Thyroid gland (tissue), 4 donors: ENCODE results near the gene STRIP1. TPM values are rescaled to one million over a fixed set of nuclear protein-coding genes. Genes with fewer than 3 reads are reported as not detected.

ENCODE experiments used
- DNase-seq, 2 donors: peaks; one replicate each; pipeline ENCODE4 v3.0.0-alpha.2; 2019
- H3K27ac ChIP-seq, 3 donors: fragments of 200-600 bp; sonication (generic); 1 replicate in 2 of 3; 2 replicates in 1 of 3; pipeline ENCODE4 v1.5.1; 2016 to 2019; ENCODE audit warnings: mild to moderate bottlenecking in 1 of 3, moderate library complexity in 1 of 3
- H3K27me3 ChIP-seq: fragments of 200-600 bp; sonication (generic); one replicate; pipeline ENCODE4 v1.5.1; 2019
- H3K36me3 ChIP-seq, 2 donors: fragments of 200-600 bp; sonication (generic); one replicate each; pipeline ENCODE4 v1.5.1; 2016 to 2019
- H3K4me1 ChIP-seq, 2 donors: fragments of 200-600 bp; sonication (generic); one replicate each; pipeline ENCODE4 v1.5.1; 2017 to 2019
- H3K4me3 ChIP-seq, 3 donors: fragments of 200-600 bp; sonication (generic); replicated peaks in 1 of 3; 1 replicate in 2 of 3; 2 replicates in 1 of 3; pipeline ENCODE4 v1.5.1; 2016; ENCODE audit warnings: mild to moderate bottlenecking in 1 of 3
- H3K9me3 ChIP-seq: fragments of 200-600 bp; sonication (generic); one replicate; pipeline ENCODE4 v1.5.1; 2017
- CTCF ChIP-seq, 6 experiments: fragments of 200-600 bp in 3 of 6; fragments of 450-650 bp in 3 of 6; sonication (generic) in 3 of 6; IDR thresholded peaks; one replicate each; pipeline ENCODE4 v1.5.1; 2016 to 2019; ENCODE audit warnings: antibody characterized with exemption in 6 of 6, mild to moderate bottlenecking in 2 of 6, inconsistent platforms in 1 of 6, moderate library complexity in 1 of 6
- POLR2A ChIP-seq, 2 donors: fragments of 450-650 bp; IDR thresholded peaks; one replicate each; pipeline ENCODE4 v1.6.1; 2017; ENCODE audit warnings: antibody characterized with exemption in 2 of 2, mild to moderate bottlenecking in 2 of 2, moderate library complexity in 1 of 2
- WGBS, 2 donors: methylation state at CpG; one replicate each; pipeline ENCODE4 v1.1.5; 2017; 5-methylcytosine and 5-hydroxymethylcytosine counted together
- intact Hi-C: fragments of 100-400 bp; cut with DNase I; formaldehyde crosslinking; loops from one replicate; pipeline ENCODE4 v1.15.1; 2023
- total RNA-seq, 4 donors: library from RNA; depleted of rRNA; stranded (reverse); fragments of >200 nt; gene quantifications; one replicate each; pipeline ENCODE4 v1.2.3, GENCODE V29; 2016

STRIP1 gene
- total RNA-seq, 4 donors from 2014 or later = 36.2 to 63.4 (median 45.2) TPM

- no peak overlapping the region for H3K4me3 ChIP-seq
- H3K27me3 ChIP-seq = no peaks in the 10 kb centered on the region
- intact Hi-C loops = no loop called here
- no peaks in the 10 kb centered on the region for H3K4me1 ChIP-seq
- no peaks in the 10 kb centered on the region for H3K9me3 ChIP-seq
- no peak overlapping the region for H3K27ac ChIP-seq
- DNase-seq = no peak
- 74 to 77% methylated on average over 9 of the region's 9 CpGs for WGBS, 2 donors
- TF ChIP-seq CTCF (IDR thresholded peaks at IDR 0.05) (no peak), POLR2A (IDR thresholded peaks at IDR 0.05) (no peak)
- no peaks in the 10 kb centered on the region for H3K36me3 ChIP-seq
Observed at GRCh38 chr1:110098222-110099026, 64.0 kb downstream of the STRIP1 start.

GRCh38 chr1:110100335-110100734 lies 65.9 kb downstream of the STRIP1 start:
- intact Hi-C loops = loop anchor here (5.0 kb wide), 1 partner anchor 43 kb away; no protein-coding TSS in a partner anchor
- Histone ChIP-seq H3K36me3 (no peaks in the 10 kb centered on the region), H3K27ac (no peak overlapping the region), H3K4me1 (no peaks in the 10 kb centered on the region), H3K9me3 (no peaks in the 10 kb centered on the region), H3K4me3 (no peak overlapping the region), H3K27me3 (no peaks in the 10 kb centered on the region)
- WGBS, 2 donors = 81 to 82% methylated on average over 2 of the region's 2 CpGs
- DNase-seq = no peak
- TF ChIP-seq CTCF (IDR thresholded peaks at IDR 0.05) (no peak), POLR2A (IDR thresholded peaks at IDR 0.05) (no peak)

- TF ChIP-seq POLR2A (IDR thresholded peaks at IDR 0.05) (no peak), CTCF (IDR thresholded peaks at IDR 0.05) (no peak)
- DNase-seq = no peak
- intact Hi-C loops = loop anchor here (5.0 kb wide), 1 partner anchor 45 kb away; no protein-coding TSS in a partner anchor
- Histone ChIP-seq H3K27me3 (no peaks in the 10 kb centered on the region), H3K4me3 (no peak overlapping the region), H3K9me3 (no peaks in the 10 kb centered on the region), H3K36me3 (no peaks in the 10 kb centered on the region), H3K27ac (no peak overlapping the region), H3K4me1 (no peaks in the 10 kb centered on the region)
- 40 to 79% methylated on average over 5 to 6 of the region's 7 CpGs for WGBS, 2 donors
Observed at GRCh38 chr1:110102081-110102480, 67.7 kb downstream of the STRIP1 start.

Other genes starting within 250 kb of the STRIP1 start
- gene CSF1, start 123.8 kb upstream of the STRIP1 start, total RNA-seq = 100 to 1,000 TPM in 1 of 4 donors, 10 to 100 TPM in 3; 33.5 to 127 (median 62.3) TPM
- 100 to 1,000 TPM in 3 of 4 donors, 10 to 100 TPM in 1; 90.3 to 200 (median 118) TPM for gene AHCYL1, start 49.9 kb upstream of the STRIP1 start, total RNA-seq
- not detected for gene ALX3, start 36.0 kb downstream of the STRIP1 start, total RNA-seq
- under 1 TPM in 1 of 4 donors, not detected in 3; 0.27 TPM for gene UBL4B, start 77.8 kb downstream of the STRIP1 start, total RNA-seq
- gene SLC6A17, start 115.9 kb downstream of the STRIP1 start, total RNA-seq = under 1 TPM; under 0.01 to 0.49 (median 0.18) TPM
- gene KCNC4, start 175.7 kb downstream of the STRIP1 start, total RNA-seq = 10 to 100 TPM in 1 of 4 donors, 1 to 10 TPM in 3; 3.8 to 12.5 (median 4.6) TPM